DND-41 (cell line): Measurements from ENCODE around the gene PLD5.
"Not testable (repeated sequence)": the region's sequence is repeated elsewhere in the genome, so short reads cannot be mapped to it uniquely, and the experiment has no call there.

Experiments used
- ATAC-seq: fragments of 200-7000 bp; cut with Tn5 transposase; 3 replicates; pipeline ENCODE4 v1.9.1; 2021; ENCODE audit warnings: low read depth; ENCODE audit not compliant: insufficient read depth
- DNase-seq: peaks from one replicate; pipeline ENCODE4 v3.0.0-alpha.2; 2020
- H2AFZ ChIP-seq: 2 replicates; pipeline ENCODE4 v1.6.0; 2012; ENCODE audit warnings: low read depth, low read length
- H3K27ac ChIP-seq: 2 replicates; pipeline ENCODE4 v1.5.1; 2012; ENCODE audit warnings: low read length, inconsistent platforms
- H3K27me3 ChIP-seq: fragments of 200-600 bp; sonication (generic); 2 replicates; pipeline ENCODE4 v1.6.0; 2012; ENCODE audit warnings: low read length, mild to moderate bottlenecking, inconsistent platforms; ENCODE audit not compliant: insufficient read depth, poor library complexity
- H3K36me3 ChIP-seq: 2 replicates; pipeline ENCODE4 v1.5.1; 2012; ENCODE audit warnings: low read length, inconsistent platforms; ENCODE audit not compliant: insufficient read depth
- H3K4me1 ChIP-seq: 2 replicates; pipeline ENCODE4 v1.5.1; 2012; ENCODE audit warnings: mild to moderate bottlenecking, low read length; ENCODE audit not compliant: insufficient read depth
- H3K4me2 ChIP-seq: 2 replicates; pipeline ENCODE4 v1.6.0; 2012; ENCODE audit warnings: mild to moderate bottlenecking, moderate library complexity, low read length, inconsistent platforms; ENCODE audit not compliant: insufficient read depth
- H3K4me3 ChIP-seq, 2 experiments: fragments of 200-600 bp in 1 of 2; shearing (Covaris generic) in 1 of 2; 2 replicates each; pipeline ENCODE4 v1.5.1; 2012 to 2016; ENCODE audit warnings: inconsistent platforms in 2 of 2, low read length in 2 of 2, mild to moderate bottlenecking in 2 of 2, low read depth in 1 of 2, moderate library complexity in 1 of 2
- H3K79me2 ChIP-seq: 2 replicates; pipeline ENCODE4 v1.6.0; 2012; ENCODE audit warnings: low read length, inconsistent platforms; ENCODE audit not compliant: insufficient read depth
- H3K9ac ChIP-seq: 2 replicates; pipeline ENCODE4 v1.6.0; 2012; ENCODE audit warnings: low read depth, mild to moderate bottlenecking, inconsistent platforms, low read length, moderate library complexity
- H3K9me3 ChIP-seq: 2 replicates; pipeline ENCODE4 v1.5.1; 2012; ENCODE audit warnings: low read length, moderate library complexity, mild to moderate bottlenecking, inconsistent platforms; ENCODE audit not compliant: insufficient read depth, severe bottlenecking
- H4K20me1 ChIP-seq: 2 replicates; pipeline ENCODE4 v1.6.0; 2012; ENCODE audit warnings: low read length; ENCODE audit not compliant: insufficient read depth
- EZH2 ChIP-seq: IDR thresholded peaks from 3 replicates; pipeline ENCODE4 v1.6.1; 2012; ENCODE audit warnings: borderline replicate concordance, low read depth, mild to moderate bottlenecking, moderate library complexity, low read length, inconsistent platforms; ENCODE audit not compliant: severe bottlenecking
- TF ChIP-seq, protein P1 (sequence below): IDR thresholded peaks from 2 replicates; pipeline ENCODE4 v1.5.1; 2012; ENCODE audit warnings: borderline replicate concordance, low read length, moderate library complexity, mild to moderate bottlenecking; ENCODE audit not compliant: poor library complexity, severe bottlenecking; ENCODE audit errors: extremely low read depth

Gene PLD5

DNA sequence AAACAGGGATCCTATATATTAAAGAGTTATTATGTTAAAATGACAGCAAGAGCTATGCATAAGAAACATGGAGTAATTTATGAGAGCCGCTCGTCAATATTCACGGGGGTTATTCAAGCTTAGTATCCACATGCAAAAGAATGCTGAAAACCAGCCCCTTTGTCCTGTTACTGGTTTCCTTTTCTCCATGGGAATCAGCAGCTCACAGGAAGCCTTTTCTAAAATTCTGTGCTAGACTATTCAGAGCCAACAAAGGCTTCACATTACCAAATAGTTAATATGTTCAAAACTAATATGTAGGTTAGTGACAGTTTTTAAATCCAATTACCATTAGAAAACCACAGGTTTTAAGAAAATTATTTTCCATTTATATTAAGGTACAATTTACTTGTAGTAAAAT lies 300.0 kb downstream of the PLD5 start:
- Histone ChIP-seq H3K9ac (no peak overlapping the region), H3K4me2 (no peak overlapping the region), H3K4me1 (no peaks in the 10 kb centered on the region), H3K27ac (no peak overlapping the region), H3K4me3 (no peak overlapping the region), H3K9me3 (no peaks in the 10 kb centered on the region), H3K36me3 (no peaks in the 10 kb centered on the region), H3K27me3 (no peaks in the 10 kb centered on the region), H2AFZ (no peak overlapping the region), H3K79me2 (no peaks in the 10 kb centered on the region), H4K20me1 (no peaks in the 10 kb centered on the region)
- DNase-seq (no peak), ATAC-seq (no peak)
- TF ChIP-seq EZH2: no peak
- TF ChIP-seq, protein P1, sequence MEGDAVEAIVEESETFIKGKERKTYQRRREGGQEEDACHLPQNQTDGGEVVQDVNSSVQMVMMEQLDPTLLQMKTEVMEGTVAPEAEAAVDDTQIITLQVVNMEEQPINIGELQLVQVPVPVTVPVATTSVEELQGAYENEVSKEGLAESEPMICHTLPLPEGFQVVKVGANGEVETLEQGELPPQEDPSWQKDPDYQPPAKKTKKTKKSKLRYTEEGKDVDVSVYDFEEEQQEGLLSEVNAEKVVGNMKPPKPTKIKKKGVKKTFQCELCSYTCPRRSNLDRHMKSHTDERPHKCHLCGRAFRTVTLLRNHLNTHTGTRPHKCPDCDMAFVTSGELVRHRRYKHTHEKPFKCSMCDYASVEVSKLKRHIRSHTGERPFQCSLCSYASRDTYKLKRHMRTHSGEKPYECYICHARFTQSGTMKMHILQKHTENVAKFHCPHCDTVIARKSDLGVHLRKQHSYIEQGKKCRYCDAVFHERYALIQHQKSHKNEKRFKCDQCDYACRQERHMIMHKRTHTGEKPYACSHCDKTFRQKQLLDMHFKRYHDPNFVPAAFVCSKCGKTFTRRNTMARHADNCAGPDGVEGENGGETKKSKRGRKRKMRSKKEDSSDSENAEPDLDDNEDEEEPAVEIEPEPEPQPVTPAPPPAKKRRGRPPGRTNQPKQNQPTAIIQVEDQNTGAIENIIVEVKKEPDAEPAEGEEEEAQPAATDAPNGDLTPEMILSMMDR: no peak

DNA sequence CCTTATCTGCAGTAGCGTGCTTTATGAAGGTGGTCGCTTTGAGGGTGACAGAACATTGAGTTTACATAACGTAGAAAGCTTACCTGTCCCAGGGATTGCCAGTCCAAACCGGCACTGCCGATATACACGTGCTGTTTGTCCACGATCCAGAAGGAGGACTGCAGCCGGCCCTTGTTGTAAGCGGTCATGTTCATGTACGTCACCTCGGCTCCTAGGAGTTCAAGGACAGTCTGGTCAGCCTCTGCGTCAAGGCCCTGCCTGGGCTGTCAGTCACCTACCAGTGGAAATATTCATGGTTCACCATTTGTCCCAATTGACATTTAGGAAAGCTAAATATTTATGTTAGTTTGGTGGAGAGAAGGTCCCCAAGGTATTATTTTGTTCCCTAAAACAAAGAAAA lies 304.6 kb downstream of the PLD5 start:
- Histone ChIP-seq H3K9ac (no peak overlapping the region), H3K27ac (no peak overlapping the region), H3K79me2 (no peaks in the 10 kb centered on the region), H4K20me1 (no peaks in the 10 kb centered on the region), H3K4me2 (no peak overlapping the region), H3K27me3 (no peaks in the 10 kb centered on the region), H3K9me3 (no peaks in the 10 kb centered on the region), H3K4me3 (no peak overlapping the region), H3K4me1 (no peaks in the 10 kb centered on the region), H2AFZ (no peak overlapping the region), H3K36me3 (no peaks in the 10 kb centered on the region)
- DNase-seq (no peak), ATAC-seq (no peak)
- TF ChIP-seq, protein P1: no peak
- TF ChIP-seq EZH2: no peak

DNA sequence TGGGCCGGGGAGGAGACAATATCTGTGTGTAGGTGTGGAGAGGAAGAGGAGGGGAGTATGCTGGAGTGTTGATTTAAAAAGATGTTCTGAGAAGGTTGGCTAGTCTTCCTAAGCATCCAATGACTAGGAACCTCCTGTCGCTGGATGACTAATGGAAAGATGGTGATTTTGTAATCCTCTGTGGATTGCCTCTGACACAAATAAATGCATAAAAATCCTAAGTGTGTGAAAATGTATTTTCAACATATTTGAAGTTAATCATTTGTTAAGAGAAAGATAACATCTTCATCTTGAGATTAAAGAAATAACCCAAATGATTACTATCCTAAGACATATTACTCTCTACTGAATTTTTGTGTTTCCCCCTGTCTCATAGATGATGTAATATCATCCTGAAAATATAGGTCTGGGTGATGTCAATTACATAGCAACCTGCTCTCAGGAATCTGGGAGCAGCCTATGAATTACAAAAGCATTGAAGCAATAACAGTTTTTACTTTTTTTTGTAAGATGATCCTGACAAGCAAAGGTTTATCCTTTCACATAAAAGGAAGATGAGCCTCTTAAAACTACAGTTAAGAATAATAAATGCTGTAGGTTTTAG lies 305.1 kb downstream of the PLD5 start:
- Histone ChIP-seq H3K9me3 (no peaks in the 10 kb centered on the region), H2AFZ (no peak overlapping the region), H3K9ac (no peak overlapping the region), H3K27ac (no peak overlapping the region), H3K4me2 (no peak overlapping the region), H3K4me3 (no peak overlapping the region), H4K20me1 (no peaks in the 10 kb centered on the region), H3K4me1 (no peaks in the 10 kb centered on the region), H3K79me2 (no peaks in the 10 kb centered on the region), H3K27me3 (no peaks in the 10 kb centered on the region), H3K36me3 (no peaks in the 10 kb centered on the region)
- no peak for DNase-seq
- no peak for ATAC-seq
- no peak for TF ChIP-seq EZH2

DNA sequence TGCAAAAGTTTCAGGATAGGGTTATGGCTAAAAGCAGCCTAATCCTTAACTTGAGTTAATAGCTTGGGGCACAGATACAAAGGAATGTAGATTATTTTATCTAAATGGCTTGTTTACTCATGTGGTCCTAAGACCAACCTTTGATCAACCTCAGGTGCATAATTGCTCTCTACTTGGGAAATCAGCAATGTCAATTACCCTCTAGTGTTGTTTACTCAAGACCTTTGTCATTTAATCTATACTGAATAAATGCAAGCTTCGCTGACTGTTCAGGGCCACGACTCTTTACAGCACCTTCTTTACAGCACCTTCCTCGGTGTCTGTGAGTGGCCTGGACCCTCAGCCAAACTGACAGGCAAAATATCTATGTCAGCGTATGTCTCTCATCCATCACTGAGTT lies 308.1 kb downstream of the PLD5 start:
- no peak overlapping the region for H3K4me3 ChIP-seq
- H3K4me2 ChIP-seq: no peak overlapping the region
- DNase-seq: no peak
- no peaks in the 10 kb centered on the region for H3K4me1 ChIP-seq
- no peaks in the 10 kb centered on the region for H3K9me3 ChIP-seq
- H2AFZ ChIP-seq: no peak overlapping the region
- no peak overlapping the region for H3K9ac ChIP-seq
- TF ChIP-seq, protein P1: no peak
- TF ChIP-seq EZH2: no peak
- H3K36me3 ChIP-seq: no peaks in the 10 kb centered on the region
- H4K20me1 ChIP-seq: no peaks in the 10 kb centered on the region
- no peaks in the 10 kb centered on the region for H3K27me3 ChIP-seq
- ATAC-seq: no peak
- no peaks in the 10 kb centered on the region for H3K79me2 ChIP-seq
- no peak overlapping the region for H3K27ac ChIP-seq

DNA sequence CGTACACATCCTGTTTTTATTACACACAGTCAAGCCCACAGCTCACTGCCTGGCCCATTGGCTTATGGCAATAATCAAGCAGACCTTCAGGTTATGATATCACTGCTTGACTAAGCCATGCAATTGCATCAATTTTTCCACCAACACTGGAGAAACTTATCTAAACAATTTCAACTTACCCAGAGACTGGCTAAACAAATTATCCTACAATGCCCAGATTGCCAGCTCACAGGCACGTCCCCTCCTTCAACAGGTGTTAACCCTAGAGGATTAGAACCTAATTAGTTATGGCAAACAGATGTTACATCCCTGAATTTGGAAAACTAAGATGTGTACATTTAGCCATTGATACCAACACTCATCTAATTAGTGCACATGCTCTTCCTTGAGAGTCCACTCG lies 310.0 kb downstream of the PLD5 start:
- H3K36me3 ChIP-seq, H2AFZ ChIP-seq, H3K27ac ChIP-seq, ATAC-seq, H3K27me3 ChIP-seq, H3K9me3 ChIP-seq, H3K79me2 ChIP-seq, H3K4me2 ChIP-seq, H3K9ac ChIP-seq, H3K4me1 ChIP-seq, H3K4me3 ChIP-seq, DNase-seq, H4K20me1 ChIP-seq: not testable (repeated sequence)

DNA sequence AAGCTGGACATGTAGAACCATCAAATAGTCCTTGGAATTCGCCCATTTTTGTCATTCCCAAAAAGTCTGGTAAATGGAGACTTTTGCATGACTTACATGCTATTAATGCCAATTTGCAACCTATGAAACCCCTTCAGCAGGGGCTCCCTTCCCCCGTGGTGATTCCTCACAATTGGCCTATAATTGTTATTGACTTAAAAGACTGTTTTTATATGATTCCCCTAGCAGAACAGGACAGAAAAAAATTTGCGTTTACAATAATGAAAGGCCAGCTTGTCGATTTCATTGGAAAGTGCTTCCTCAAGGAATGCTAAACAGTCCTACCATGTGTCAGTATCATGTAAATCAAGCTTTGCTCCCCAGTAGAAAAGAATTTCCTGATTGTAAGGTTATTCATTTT lies 311.5 kb downstream of the PLD5 start:
- not testable (repeated sequence) for H3K36me3 ChIP-seq, H2AFZ ChIP-seq, H3K9me3 ChIP-seq, H3K9ac ChIP-seq, H4K20me1 ChIP-seq, H3K4me1 ChIP-seq, H3K4me3 ChIP-seq, H3K27ac ChIP-seq, H3K79me2 ChIP-seq, H3K27me3 ChIP-seq, DNase-seq, ATAC-seq, H3K4me2 ChIP-seq
